ENCODE results near the gene SRBD1. TPM values are rescaled to one million over a fixed set of nuclear protein-coding genes. Genes with fewer than 3 reads are reported as not detected.

SRBD1 gene
- total and polyA plus RNA-seq, 2 of the 8 experiments (the other 6 are each of a cell fraction or from before 2014, with no cell fraction given): 4.6 to 20.0 TPM

DNA sequence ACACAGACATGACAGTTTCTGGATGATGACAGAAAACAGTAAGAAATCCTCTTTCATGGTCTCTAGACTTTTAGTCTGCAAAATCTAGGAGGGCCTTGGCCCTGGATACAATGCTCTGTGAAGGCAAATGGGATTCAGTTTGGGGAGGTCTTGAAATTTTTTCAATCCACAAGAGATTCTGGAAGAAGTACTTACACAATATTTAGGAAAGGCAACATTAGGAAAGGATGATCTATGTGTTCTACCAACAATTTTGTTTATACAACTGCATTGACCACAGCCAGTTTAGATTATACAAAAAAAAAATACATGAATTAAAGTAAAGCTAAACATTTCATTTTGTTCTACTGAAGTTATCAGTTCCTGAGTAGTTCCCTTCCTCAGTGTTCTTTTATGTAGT lies 208.0 kb downstream of the SRBD1 start:
- Histone ChIP-seq H3K27ac (ENCODE audit: low read depth, low read length) (no peak overlapping the region), H4K91ac (replicated peaks; ENCODE audit: insufficient read length, low read length) (no peak overlapping the region), H4K5ac (ENCODE audit: insufficient read length, low read depth, low read length) (no peak overlapping the region), H2BK5ac (ENCODE audit: low read depth, low read length) (no peak overlapping the region), H2BK120ac (replicated peaks; ENCODE audit: low read depth, low read length) (no peak overlapping the region), H2BK20ac (ENCODE audit: low read length) (no peak overlapping the region), H3K56ac (replicated peaks; ENCODE audit: insufficient read length, low read depth, low read length) (no peak overlapping the region), H3K14ac (ENCODE audit: insufficient read length) (no peak overlapping the region), H3K4me3 (ENCODE audit: extremely low read depth in 1 of 4, insufficient read depth in 2 of 4, low read depth in 3 of 4, low read length in 4 of 4) (no peak overlapping the region), H2AFZ (ENCODE audit: low read length) (no peak overlapping the region), H3K27me3 (replicated peaks in 1 of 4; ENCODE audit: control insufficient read depth in 3 of 4, extremely low read depth in 1 of 4, insufficient read depth in 3 of 4, low read length in 3 of 4) (no peaks in the 10 kb centered on the region), H3K36me3 (ENCODE audit: control insufficient read depth in 2 of 4, insufficient read depth in 4 of 4, low read length in 3 of 4) (no peaks in the 10 kb centered on the region; a peak in 1 of 8 replicates), H3K4me1 (replicated peaks in 1 of 4; ENCODE audit: control insufficient read depth in 3 of 4, insufficient read depth in 4 of 4, low read length in 3 of 4) (peaks cover 0 to 15% (median 5%) of the 10 kb centered on the region in 4 experiments; a peak in 5 of 7 replicates), H2BK12ac (ENCODE audit: low read depth, low read length) (no peak overlapping the region), H3K23me2 (ENCODE audit: low read depth, low read length) (no peaks in the 10 kb centered on the region), H3K9me3 (ENCODE audit: insufficient read depth in 2 of 2, low read depth in 1 of 2, low read length in 1 of 2) (no peaks in the 10 kb centered on the region), H2AK5ac (ENCODE audit: low read depth, low read length) (no peak overlapping the region), H3K79me2 (ENCODE audit: control insufficient read depth in 1 of 2, insufficient read depth in 2 of 2, low read length in 2 of 2) (no peaks in the 10 kb centered on the region), H3K4me2 (ENCODE audit: insufficient read depth in 1 of 2, low read depth in 2 of 2, low read length in 2 of 2) (no peak overlapping the region), H3K18ac (ENCODE audit: extremely low read depth, low read length) (no peak overlapping the region), H4K8ac (ENCODE audit: extremely low read depth, insufficient read depth, low read length) (no peak overlapping the region), H3K9ac (replicated peaks in 1 of 4; ENCODE audit: extremely low read depth in 1 of 4, low read depth in 3 of 4, low read length in 3 of 4) (no peak overlapping the region), H3K23ac (ENCODE audit: insufficient read length) (no peak overlapping the region), H4K20me1 (replicated peaks in 1 of 2; ENCODE audit: control insufficient read depth in 1 of 2, insufficient read depth in 2 of 2, low read length in 2 of 2) (no peaks in the 10 kb centered on the region), H3K4ac (replicated peaks; ENCODE audit: insufficient read length, low read depth, low read length) (no peak overlapping the region), H3K79me1 (ENCODE audit: low read depth, low read length) (no peaks in the 10 kb centered on the region), H2BK15ac (ENCODE audit: low read length) (no peak overlapping the region)
- ChIA-PET POLR2A (ENCODE audit: partially characterized antibody) (interaction anchor here (1.1 to 1.3 kb wide), 2 partner anchors 9 to 11 kb away, joined by 3 to 5 read pairs; no protein-coding TSS in a partner anchor), CTCF (ENCODE audit: partially characterized antibody) (no interaction called here)
- FAIRE-seq: no peak
- TF ChIP-seq SIRT6 (IDR thresholded peaks at IDR 0.05; ENCODE audit: low read length): no peak
- DNase-seq (ENCODE audit: low read depth in 1 of 2, low spot score in 2 of 2): no peak

All from H1 (cell line).